Skeletal muscle tissue (tissue), 4 donors: ENCODE measurements around the gene NEURL4. TPM values are rescaled to one million over a fixed set of nuclear protein-coding genes. Genes with fewer than 3 reads are reported as not detected.
A peak's percentile ranks its signal among the peaks of the same experiment; 100 is the strongest.
"Not testable (repeated sequence)": the region's sequence is repeated elsewhere in the genome, so short reads cannot be mapped to it uniquely, and the experiment has no call there.

Experiments used
- H3K27ac ChIP-seq: one replicate; pipeline ENCODE4 v1.7.0; 2013; ENCODE audit warnings: mild to moderate bottlenecking, low read depth, low read length, inconsistent platforms
- H3K27me3 ChIP-seq, 3 donors: one replicate each; pipeline ENCODE4 v1.7.0; 2013; ENCODE audit warnings: low read length in 3 of 3; ENCODE audit not compliant: control insufficient read depth in 3 of 3, insufficient read depth in 3 of 3
- H3K36me3 ChIP-seq, 3 donors: one replicate each; pipeline ENCODE4 v1.7.0; 2013; ENCODE audit warnings: low read length in 3 of 3; ENCODE audit not compliant: control insufficient read depth in 3 of 3, insufficient read depth in 3 of 3
- H3K4me1 ChIP-seq, 3 donors: one replicate each; pipeline ENCODE4 v1.7.0; 2013; ENCODE audit warnings: low read length in 3 of 3, mild to moderate bottlenecking in 3 of 3; ENCODE audit not compliant: control insufficient read depth in 3 of 3, insufficient read depth in 3 of 3
- H3K4me3 ChIP-seq, 3 donors: one replicate each; pipeline ENCODE4 v1.7.0; 2013; ENCODE audit warnings: low read length in 3 of 3
- H3K9ac ChIP-seq, 3 donors: one replicate each; pipeline ENCODE4 v1.7.0; 2013; ENCODE audit warnings: low read length in 3 of 3, mild to moderate bottlenecking in 3 of 3, moderate library complexity in 2 of 3, low read depth in 1 of 3
- H3K9me3 ChIP-seq, 3 donors: one replicate each; pipeline ENCODE4 v1.7.0; 2013; ENCODE audit warnings: low read length in 3 of 3; ENCODE audit not compliant: control insufficient read depth in 3 of 3
- total RNA-seq: library from RNA; depleted of rRNA; stranded (reverse); fragments of >200 nt; gene quantifications from one replicate; pipeline ENCODE4 v1.2.3, GENCODE V29; 2014
- donor health status: Osteomylitis.

Gene NEURL4
- total RNA-seq, 1 donor from 2014 or later: 19.8 TPM

DNA sequence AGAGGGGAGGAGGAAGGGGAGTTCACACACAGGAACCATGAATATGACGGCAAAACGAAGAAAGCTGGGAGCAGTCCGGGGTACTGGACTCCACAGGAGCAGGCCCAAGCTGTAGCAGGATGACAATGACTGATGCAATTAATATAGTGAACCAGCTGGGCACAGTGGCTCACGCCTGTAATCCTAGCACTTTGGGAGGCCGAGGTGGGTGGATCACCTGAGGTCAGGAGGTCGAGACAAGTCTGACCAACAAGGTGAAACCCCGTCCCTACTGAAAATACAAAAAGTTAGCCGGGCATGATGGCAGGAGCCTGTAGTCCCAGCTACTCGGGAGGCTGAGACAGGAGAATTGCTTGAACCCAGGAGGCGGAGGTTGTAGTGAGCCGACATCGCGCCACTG, 6.6 kb upstream of the NEURL4 start:
- H3K36me3 ChIP-seq, H3K4me1 ChIP-seq, H3K9ac ChIP-seq, H3K27ac ChIP-seq, H3K9me3 ChIP-seq, H3K4me3 ChIP-seq: not testable (repeated sequence)
- peaks cover 26 to 47% (median 38%) of the 10 kb centered on the region in 3 donors for H3K27me3 ChIP-seq

DNA sequence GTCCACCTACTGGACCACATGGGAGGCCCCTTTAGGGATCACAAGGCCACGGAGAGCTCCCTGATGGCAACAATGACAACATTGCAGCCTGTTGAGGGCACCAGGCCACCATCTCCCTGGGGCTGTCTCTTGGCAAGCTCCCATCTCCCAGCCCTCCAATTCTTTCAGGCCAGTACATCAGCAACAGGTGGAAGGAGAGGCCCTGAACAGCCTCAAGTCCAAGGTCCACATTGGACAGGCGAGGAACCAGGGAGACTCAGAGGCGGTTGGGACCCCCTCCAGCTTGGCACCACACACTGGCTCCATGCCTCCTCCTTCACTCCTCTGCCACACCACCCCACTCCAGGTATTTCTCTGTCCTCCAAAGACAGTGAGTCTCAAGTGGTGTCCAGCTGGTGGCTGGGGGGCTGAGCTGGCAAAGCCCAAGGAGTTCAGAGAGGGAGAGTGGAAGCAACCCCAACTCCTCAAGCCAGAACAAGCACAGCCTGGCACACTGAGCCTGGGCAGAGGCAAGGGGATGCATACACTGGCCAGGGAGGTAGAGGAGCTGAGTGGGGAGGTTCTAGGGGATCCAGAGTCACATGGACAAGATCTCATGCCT, 5.9 kb upstream of the NEURL4 start:
- Histone ChIP-seq H3K4me1 (peaks cover 5 to 7% (median 6%) of the 10 kb centered on the region in 3 donors), H3K9ac (no peak overlapping the region), H3K27ac (no peak overlapping the region), H3K27me3 (peaks cover 26 to 44% (median 33%) of the 10 kb centered on the region in 3 donors), H3K4me3 (no peak overlapping the region), H3K9me3 (no peaks in the 10 kb centered on the region), H3K36me3 (no peaks in the 10 kb centered on the region)

DNA sequence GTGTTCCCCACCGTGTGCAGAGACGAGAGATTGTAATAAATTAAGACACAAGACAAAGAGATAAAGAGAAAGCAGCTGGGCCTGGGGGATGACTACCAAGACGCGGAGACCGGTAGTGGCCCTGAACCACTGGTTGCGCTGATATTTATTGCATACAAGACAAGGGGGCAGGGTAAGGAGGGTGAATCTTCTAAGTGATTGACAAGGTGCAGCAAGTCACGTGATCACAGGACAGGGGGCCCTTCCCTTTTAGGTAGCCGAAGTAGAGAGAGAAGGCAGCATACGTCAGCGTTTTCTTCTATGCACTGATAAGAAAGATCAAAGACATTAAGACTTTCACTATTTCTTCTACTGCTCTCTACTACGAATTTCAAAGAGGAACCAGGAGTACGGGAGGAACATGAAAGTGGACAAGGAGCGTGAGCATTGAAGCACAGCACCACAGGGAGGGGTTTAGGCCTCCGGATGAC, 3.5 kb upstream of the NEURL4 start:
- Histone ChIP-seq H3K27me3 (peaks cover 24 to 44% (median 26%) of the 10 kb centered on the region in 3 donors), H3K4me1 (peaks cover 22 to 25% (median 23%) of the 10 kb centered on the region in 3 donors)
- H3K4me3 ChIP-seq, H3K9me3 ChIP-seq, H3K9ac ChIP-seq, H3K27ac ChIP-seq, H3K36me3 ChIP-seq: not testable (repeated sequence)

DNA sequence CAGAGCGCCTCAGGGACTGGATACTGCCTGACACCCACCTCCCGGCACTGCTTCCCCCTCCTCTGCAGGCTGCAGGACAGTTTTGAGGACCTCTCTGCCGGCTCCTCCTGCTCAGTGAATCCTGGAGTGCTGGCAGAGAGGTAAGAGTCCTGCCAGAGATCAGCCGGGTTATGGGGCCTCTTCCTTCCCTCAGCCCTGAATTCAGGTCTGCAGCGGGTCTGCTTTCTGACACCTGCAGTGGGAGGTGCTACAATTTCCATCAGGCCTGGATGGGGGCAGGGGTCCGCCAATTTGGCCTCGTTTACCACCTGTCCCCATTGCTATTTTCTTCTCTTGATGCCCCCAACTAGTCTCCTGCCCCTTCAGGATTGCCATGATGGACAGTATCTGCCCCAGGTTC, 3.0 kb upstream of the NEURL4 start:
- peaks cover 21 to 42% (median 21%) of the 10 kb centered on the region in 3 donors for H3K27me3 ChIP-seq
- no peak overlapping the region for H3K4me3 ChIP-seq
- H3K27ac ChIP-seq: no peak overlapping the region
- H3K9ac ChIP-seq: no peak overlapping the region
- peaks cover 0 to 1% (median 0%) of the 10 kb centered on the region in 3 donors for H3K36me3 ChIP-seq
- H3K4me1 ChIP-seq: peaks cover 25 to 29% (median 25%) of the 10 kb centered on the region in 3 donors
- no peaks in the 10 kb centered on the region for H3K9me3 ChIP-seq

DNA sequence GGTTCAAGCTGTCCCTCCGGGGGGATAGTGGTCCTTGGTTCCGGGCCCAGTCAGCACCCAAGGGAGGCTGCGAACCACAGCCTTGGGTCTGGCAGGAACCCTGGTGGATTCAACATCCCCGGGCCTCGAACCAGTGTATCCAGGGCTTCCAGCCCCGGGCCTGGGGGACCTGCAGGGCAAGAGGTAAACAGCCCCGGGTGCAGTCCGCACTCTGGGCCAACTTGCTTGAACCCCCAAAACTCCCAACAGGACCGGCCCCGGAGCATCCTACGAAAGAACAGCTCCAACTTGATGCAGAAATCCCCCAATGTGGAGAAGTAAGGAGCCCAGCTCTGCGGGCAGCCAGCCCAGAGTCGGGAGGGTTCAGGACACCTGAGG, 1.5 kb upstream of the NEURL4 start:
- Histone ChIP-seq H3K4me1 (peaks cover 25 to 29% (median 27%) of the 10 kb centered on the region in 3 donors), H3K36me3 (peaks cover 10 to 15% (median 12%) of the 10 kb centered on the region in 3 donors), H3K4me3 (peak overlapping the region; percentile 58 to 100 (median 97)), H3K27ac (peak overlapping the region; percentile 88), H3K27me3 (peaks cover 9 to 27% (median 10%) of the 10 kb centered on the region in 3 donors), H3K9ac (peak overlapping the region in 2 of 3 donors; percentile 53 to 60), H3K9me3 (no peaks in the 10 kb centered on the region)

DNA sequence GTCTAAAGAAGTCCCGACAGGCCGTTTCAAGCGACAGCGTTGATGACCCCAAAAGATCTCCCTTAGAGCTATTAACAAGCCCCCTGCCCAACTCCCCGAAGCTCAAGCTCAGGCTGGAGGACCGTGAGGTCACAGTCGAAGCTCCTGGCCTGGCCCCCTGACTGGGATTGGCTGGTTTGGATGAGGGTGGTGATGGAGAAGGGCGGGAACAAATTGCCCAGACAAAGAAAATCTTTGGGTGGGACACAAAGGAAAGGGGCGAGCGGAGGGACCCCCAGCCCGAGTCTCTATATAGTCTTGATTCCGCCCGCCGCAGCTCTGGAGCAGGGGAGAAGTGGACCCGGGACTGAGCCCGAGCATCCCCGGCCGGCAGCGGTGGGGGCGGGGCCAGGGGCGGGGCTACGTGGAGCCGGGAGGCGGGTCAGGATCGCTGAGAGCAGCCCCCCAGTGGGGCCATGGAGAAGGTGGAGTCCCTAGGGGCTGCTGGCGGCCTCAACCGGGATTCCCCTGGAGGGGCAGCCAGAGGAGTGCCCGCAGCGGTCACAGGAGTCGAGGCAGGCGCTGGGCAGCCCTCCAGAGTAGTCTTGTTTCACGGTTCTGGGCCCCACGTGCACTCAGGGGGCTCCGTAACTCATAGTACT, 982 bp upstream of the NEURL4 start:
- peaks cover 25 to 29% (median 27%) of the 10 kb centered on the region in 3 donors for H3K4me1 ChIP-seq
- H3K36me3 ChIP-seq: peaks cover 13 to 19% (median 15%) of the 10 kb centered on the region in 3 donors
- H3K27ac ChIP-seq: peak overlapping the region; percentile 88
- H3K4me3 ChIP-seq: peak overlapping the region; percentile 97 to 100 (median 99)
- H3K27me3 ChIP-seq: peaks cover 5 to 22% (median 5%) of the 10 kb centered on the region in 3 donors
- H3K9me3 ChIP-seq: no peaks in the 10 kb centered on the region
- H3K9ac ChIP-seq: peak overlapping the region; percentile 78 to 91 (median 83)

DNA sequence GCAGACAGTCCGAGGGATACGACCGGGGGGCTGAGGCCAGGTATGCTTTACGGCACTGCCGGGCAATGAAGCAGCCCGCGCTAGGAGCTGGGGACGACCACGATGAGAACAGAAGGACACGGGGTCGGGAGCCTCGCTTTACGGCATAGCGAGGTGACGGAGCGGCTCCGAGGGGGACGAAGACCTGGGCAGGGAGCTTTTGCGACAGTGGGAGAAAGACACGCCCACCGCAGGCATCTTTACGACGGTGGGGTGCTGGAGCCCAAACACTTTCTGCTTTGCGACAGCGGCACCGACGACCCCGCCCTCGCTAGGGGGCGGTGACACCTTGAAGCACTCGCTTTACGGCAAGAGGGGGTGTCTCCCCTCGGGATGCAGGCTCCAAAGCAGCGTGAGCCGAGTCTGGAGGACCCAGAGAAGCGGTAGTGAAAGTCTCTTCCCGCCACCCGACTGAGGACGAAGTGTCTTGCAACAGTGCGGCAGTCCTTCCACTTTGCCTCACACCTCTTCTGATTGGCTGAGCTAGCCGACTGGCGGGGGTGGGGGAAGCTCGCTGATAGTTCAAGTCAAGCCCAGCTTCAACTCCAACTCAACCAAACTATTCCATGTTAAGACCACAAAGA, 350 bp upstream of the NEURL4 start:
- H3K27me3 ChIP-seq: peaks cover 0 to 16% (median 1%) of the 10 kb centered on the region in 3 donors
- H3K9me3 ChIP-seq: no peaks in the 10 kb centered on the region
- peak overlapping the region; percentile 78 to 91 (median 83) for H3K9ac ChIP-seq
- H3K36me3 ChIP-seq: peaks cover 19 to 24% (median 20%) of the 10 kb centered on the region in 3 donors
- H3K4me1 ChIP-seq: peaks cover 25 to 29% (median 27%) of the 10 kb centered on the region in 3 donors
- peak overlapping the region; percentile 97 to 100 (median 99) for H3K4me3 ChIP-seq
- peak overlapping the region; percentile 88 for H3K27ac ChIP-seq

DNA sequence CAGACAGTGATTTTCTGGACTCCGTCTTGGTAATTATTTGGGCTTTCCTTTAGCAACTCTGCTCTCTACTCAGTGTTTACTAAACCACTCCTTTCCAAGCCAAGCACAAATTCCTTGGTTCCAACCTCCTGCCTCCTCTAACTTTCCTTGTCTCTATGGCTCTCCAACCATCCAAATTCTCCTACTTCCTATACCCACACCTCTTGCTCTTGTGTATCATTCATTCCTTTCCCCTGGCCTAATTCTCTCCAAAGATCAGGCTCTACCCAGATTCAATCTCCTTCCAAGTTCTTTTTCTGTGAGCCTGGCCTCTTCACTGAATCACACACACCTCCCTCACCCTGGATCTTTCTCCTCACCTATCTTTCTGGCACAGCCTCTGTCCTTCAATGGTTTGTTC, 1.1 kb downstream of the NEURL4 start:
- Histone ChIP-seq H3K4me1 (peaks cover 25 to 29% (median 27%) of the 10 kb centered on the region in 3 donors), H3K9ac (peak overlapping the region in 2 of 3 donors; percentile 91 to 93), H3K4me3 (peak overlapping the region; percentile 97 to 100 (median 99)), H3K27ac (no peak overlapping the region), H3K36me3 (peaks cover 33 to 38% (median 34%) of the 10 kb centered on the region in 3 donors), H3K27me3 (peaks cover 0 to 8% (median 0%) of the 10 kb centered on the region in 3 donors), H3K9me3 (no peaks in the 10 kb centered on the region)

DNA sequence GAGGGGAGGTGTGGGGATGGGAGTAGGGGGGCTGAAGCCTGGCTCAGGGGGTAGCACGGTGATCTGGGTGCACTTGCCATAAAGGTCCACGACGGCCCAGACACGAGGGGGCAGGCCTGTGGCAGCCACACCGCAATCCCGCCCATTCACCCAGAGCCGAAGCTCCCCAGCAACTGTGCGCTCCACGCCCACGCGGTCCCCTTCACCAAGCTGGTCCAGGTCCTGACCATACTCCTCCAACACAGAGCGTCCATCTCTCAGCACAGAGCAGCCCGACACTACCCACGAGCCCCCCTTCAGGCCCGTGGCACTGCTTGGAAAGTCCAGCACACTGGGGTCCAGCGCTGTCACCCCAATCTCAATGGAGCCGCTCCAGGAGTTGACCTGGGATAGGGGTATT, 1.6 kb downstream of the NEURL4 start:
- Histone ChIP-seq H3K27ac (no peak overlapping the region), H3K9ac (peak overlapping the region in 1 of 3 donors; percentile 33), H3K27me3 (peaks cover 0 to 8% (median 0%) of the 10 kb centered on the region in 3 donors), H3K9me3 (no peaks in the 10 kb centered on the region), H3K4me3 (no peak overlapping the region), H3K4me1 (peaks cover 25 to 29% (median 27%) of the 10 kb centered on the region in 3 donors), H3K36me3 (peaks cover 38 to 43% (median 39%) of the 10 kb centered on the region in 3 donors)
